Activated CD4-positive, alpha-beta T cell treated with anti-CD3 and anti-CD28 coated beads for 48 hours (primary cell): Measurements from ENCODE around the gene MYO9A.

Source experiments
- DNase-seq: peaks from one replicate; pipeline ENCODE4 v3.0.0-alpha.2; 2020

MYO9A gene

GRCh38 chr15:71830981-71831380 is 287.0 kb downstream of the MYO9A start:
- DNase-seq = no peak

GRCh38 chr15:71826196-71826595 is 291.8 kb downstream of the MYO9A start:
- no peak for DNase-seq

GRCh38 chr15:71825021-71825730 is 292.8 kb downstream of the MYO9A start:
- no peak for DNase-seq

- no peak for DNase-seq
These were observed 294.1 kb downstream of the MYO9A start for GRCh38 chr15:71823801-71824200.

- no peak for DNase-seq
These were observed 294.9 kb downstream of the MYO9A start for GRCh38 chr15:71822890-71823630.

- DNase-seq = no peak
These were observed 296.3 kb downstream of the MYO9A start for GRCh38 chr15:71821547-71822129.

GRCh38 chr15:71820127-71820526 is 297.8 kb downstream of the MYO9A start:
- no peak for DNase-seq

GRCh38 chr15:71817351-71817750 is 300.6 kb downstream of the MYO9A start:
- no peak for DNase-seq

GRCh38 chr15:71815301-71815700 is 302.6 kb downstream of the MYO9A start:
- DNase-seq = no peak

- no peak for DNase-seq
These were observed 304.1 kb downstream of the MYO9A start for GRCh38 chr15:71813723-71814470.

GRCh38 chr15:71812966-71813722 is 304.8 kb downstream of the MYO9A start:
- no peak for DNase-seq

GRCh38 chr15:71811752-71812735 is 305.9 kb downstream of the MYO9A start:
- DNase-seq = no peak

- DNase-seq = no peak
These were observed 306.8 kb downstream of the MYO9A start for GRCh38 chr15:71811036-71811736.

- no peak for DNase-seq
These were observed 307.5 kb downstream of the MYO9A start, which contains the start of gene NR2E3 for GRCh38 chr15:71810256-71811035. Gene NR2E3, plus strand, starts transcription at chr15:71810554. Its CDS starts 190 bp downstream, at chr15:71810744.

GRCh38 chr15:71809346-71809745 is 308.6 kb downstream of the MYO9A start:
- DNase-seq = no peak

- DNase-seq = no peak
These were observed 309.5 kb downstream of the MYO9A start for GRCh38 chr15:71808311-71809020.

- no peak for DNase-seq
These were observed 310.3 kb downstream of the MYO9A start for GRCh38 chr15:71807691-71808091.

- no peak for DNase-seq
These were observed 310.8 kb downstream of the MYO9A start for GRCh38 chr15:71807125-71807629.

GRCh38 chr15:71806452-71806931 is 311.5 kb downstream of the MYO9A start:
- DNase-seq = no peak
